Effector memory CD8-positive, alpha-beta T cell (primary cell): ENCODE measurements around the gene PHRF1.

Experiments used
- ATAC-seq: fragments of 150-1000 bp; cut with Tn5 transposase; replicated peaks from 2 replicates; pipeline ENCODE4 v1.10.0; 2021; ENCODE audit warnings: mild to moderate bottlenecking, moderate library complexity
- DNase-seq, 3 experiments: peaks; one replicate each; pipeline ENCODE4 v3.0.0; 2021
- H3K27ac Mint-ChIP-seq, 2 donors: one replicate each; pipeline ENCODE4 v1.8.0; 2022; ENCODE audit warnings: mild to moderate bottlenecking in 2 of 2, mixed read lengths in 2 of 2, moderate library complexity in 2 of 2
- H3K27me3 Mint-ChIP-seq, 2 donors: one replicate each; pipeline ENCODE4 v1.8.0; 2022; ENCODE audit warnings: mixed read lengths in 2 of 2
- H3K36me3 Mint-ChIP-seq: one replicate; pipeline ENCODE4 v1.8.0; 2022; ENCODE audit warnings: mild to moderate bottlenecking, moderate library complexity, mixed read lengths; ENCODE audit not compliant: insufficient read depth
- H3K4me1 Mint-ChIP-seq, 2 donors: one replicate each; pipeline ENCODE4 v1.8.0; 2022; ENCODE audit warnings: low read depth in 2 of 2, mixed read lengths in 2 of 2
- H3K4me3 Mint-ChIP-seq, 2 donors: one replicate each; pipeline ENCODE4 v1.8.0; 2022; ENCODE audit warnings: mild to moderate bottlenecking in 2 of 2, mixed read lengths in 2 of 2, moderate library complexity in 2 of 2
- H3K9me3 Mint-ChIP-seq, 2 donors: one replicate each; pipeline ENCODE4 v1.8.0; 2022; ENCODE audit warnings: mixed read lengths in 2 of 2
- total RNA-seq, 9 experiments: gene quantifications; one replicate each; lab custom pipeline; 2026; lab: John Stamatoyannopoulos, UW

Gene PHRF1, protein sequence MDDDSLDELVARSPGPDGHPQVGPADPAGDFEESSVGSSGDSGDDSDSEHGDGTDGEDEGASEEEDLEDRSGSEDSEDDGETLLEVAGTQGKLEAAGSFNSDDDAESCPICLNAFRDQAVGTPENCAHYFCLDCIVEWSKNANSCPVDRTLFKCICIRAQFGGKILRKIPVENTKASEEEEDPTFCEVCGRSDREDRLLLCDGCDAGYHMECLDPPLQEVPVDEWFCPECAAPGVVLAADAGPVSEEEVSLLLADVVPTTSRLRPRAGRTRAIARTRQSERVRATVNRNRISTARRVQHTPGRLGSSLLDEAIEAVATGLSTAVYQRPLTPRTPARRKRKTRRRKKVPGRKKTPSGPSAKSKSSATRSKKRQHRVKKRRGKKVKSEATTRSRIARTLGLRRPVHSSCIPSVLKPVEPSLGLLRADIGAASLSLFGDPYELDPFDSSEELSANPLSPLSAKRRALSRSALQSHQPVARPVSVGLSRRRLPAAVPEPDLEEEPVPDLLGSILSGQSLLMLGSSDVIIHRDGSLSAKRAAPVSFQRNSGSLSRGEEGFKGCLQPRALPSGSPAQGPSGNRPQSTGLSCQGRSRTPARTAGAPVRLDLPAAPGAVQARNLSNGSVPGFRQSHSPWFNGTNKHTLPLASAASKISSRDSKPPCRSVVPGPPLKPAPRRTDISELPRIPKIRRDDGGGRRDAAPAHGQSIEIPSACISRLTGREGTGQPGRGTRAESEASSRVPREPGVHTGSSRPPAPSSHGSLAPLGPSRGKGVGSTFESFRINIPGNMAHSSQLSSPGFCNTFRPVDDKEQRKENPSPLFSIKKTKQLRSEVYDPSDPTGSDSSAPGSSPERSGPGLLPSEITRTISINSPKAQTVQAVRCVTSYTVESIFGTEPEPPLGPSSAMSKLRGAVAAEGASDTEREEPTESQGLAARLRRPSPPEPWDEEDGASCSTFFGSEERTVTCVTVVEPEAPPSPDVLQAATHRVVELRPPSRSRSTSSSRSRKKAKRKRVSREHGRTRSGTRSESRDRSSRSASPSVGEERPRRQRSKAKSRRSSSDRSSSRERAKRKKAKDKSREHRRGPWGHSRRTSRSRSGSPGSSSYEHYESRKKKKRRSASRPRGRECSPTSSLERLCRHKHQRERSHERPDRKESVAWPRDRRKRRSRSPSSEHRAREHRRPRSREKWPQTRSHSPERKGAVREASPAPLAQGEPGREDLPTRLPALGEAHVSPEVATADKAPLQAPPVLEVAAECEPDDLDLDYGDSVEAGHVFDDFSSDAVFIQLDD (N-terminal part only)
- 116 to 227 (median 170) reads per million in 9 experiments for total RNA-seq

DNA sequence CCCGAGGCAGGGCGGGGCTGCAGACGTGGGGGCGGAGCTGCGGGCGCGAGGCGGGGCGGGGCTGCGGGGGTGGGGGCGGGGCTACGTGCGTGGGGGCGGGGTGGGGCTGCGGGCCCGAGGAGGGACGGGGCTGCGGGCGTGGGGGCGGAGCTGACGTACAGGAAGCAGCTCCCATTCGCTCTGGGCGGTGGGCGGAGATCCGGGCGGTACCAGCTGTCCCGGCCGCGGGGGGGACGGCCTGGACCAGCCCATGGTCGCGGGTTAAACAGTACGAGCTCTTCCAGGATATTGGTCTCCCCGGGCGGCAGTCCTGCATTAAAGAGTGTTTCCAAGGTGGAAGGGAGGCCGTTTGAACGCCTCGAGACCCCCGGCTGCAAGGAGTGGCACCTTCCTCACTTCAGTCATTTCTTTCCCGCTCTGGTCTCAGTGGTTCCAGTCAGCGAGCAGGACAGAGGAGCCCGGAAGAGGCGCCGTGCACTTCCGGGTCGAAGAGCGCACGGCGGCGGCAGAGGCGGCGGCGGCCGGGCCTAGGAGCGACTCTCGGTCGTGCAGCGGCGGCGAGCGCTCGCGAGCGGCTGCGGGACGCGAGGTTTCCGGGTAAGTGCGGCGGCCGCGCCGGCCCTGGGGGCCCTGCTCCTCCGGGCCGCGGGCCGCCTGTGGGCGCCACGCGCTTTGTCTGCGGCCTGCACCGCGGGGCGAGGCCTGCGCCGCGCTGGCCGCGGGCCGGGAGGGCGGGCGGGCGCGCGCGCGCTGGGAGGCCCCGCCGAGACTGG is at the start of gene PHRF1:
TSS of gene PHRF1 (plus strand) at position 475 of the 773 bp plus-strand sequence. CDS start 5,043 bp downstream, outside the sequence.
- peak; percentile 93 to 96 (median 95) for DNase-seq
- Mint-ChIP-seq H3K27ac (peak within 1 kb of the TSS; percentile 90 to 97), H3K4me3 (peak within 1 kb of the TSS; percentile 83 to 88), H3K9me3 (no peaks in the 10 kb centered on the region), H3K4me1 (peaks cover 25 to 43% of the 10 kb centered on the region in 2 donors), H3K27me3 (peaks cover 0 to 16% of the 10 kb centered on the region in 2 donors), H3K36me3 (peaks cover 20% of the 10 kb centered on the region)
- peak; percentile 83 for ATAC-seq

DNA sequence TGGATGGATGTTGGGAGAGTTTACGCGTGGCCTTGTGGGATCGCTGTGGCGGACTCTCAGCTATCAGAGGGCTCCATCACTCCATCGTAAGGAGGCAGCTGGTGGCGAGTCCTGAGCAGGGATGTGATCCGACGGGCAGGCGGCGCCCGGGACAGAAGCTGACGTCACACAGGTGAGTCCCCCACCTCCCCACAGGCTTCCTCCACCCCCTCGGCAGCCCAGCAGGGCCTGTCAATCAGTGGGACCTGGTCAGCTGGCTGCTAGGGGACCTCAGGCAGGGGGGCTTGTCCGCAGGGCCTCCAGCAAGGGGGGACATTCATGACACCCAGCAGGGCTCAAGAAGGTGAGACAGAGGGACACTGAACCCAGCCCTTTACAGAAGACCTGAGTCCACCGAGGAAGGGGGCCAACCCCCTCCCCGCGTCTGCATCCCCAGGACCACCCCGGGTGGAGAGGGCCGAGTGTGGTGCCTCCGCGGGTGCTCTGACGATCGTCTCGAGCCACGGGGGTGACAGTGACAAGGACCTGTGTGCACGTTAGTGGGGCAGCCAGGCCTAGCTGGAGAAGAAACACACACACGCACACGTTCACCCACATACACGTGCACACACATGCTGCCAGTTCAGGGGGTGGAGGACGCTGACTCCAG is 48.0 kb upstream of the PHRF1 start:
- ATAC-seq (no peak), DNase-seq (no peak)
- Mint-ChIP-seq H3K36me3 (peaks cover 11% of the 10 kb centered on the region), H3K4me3 (no peak overlapping the region), H3K27me3 (no peaks in the 10 kb centered on the region), H3K9me3 (no peaks in the 10 kb centered on the region), H3K27ac (no peak overlapping the region), H3K4me1 (peaks cover 0 to 5% of the 10 kb centered on the region in 2 donors)

DNA sequence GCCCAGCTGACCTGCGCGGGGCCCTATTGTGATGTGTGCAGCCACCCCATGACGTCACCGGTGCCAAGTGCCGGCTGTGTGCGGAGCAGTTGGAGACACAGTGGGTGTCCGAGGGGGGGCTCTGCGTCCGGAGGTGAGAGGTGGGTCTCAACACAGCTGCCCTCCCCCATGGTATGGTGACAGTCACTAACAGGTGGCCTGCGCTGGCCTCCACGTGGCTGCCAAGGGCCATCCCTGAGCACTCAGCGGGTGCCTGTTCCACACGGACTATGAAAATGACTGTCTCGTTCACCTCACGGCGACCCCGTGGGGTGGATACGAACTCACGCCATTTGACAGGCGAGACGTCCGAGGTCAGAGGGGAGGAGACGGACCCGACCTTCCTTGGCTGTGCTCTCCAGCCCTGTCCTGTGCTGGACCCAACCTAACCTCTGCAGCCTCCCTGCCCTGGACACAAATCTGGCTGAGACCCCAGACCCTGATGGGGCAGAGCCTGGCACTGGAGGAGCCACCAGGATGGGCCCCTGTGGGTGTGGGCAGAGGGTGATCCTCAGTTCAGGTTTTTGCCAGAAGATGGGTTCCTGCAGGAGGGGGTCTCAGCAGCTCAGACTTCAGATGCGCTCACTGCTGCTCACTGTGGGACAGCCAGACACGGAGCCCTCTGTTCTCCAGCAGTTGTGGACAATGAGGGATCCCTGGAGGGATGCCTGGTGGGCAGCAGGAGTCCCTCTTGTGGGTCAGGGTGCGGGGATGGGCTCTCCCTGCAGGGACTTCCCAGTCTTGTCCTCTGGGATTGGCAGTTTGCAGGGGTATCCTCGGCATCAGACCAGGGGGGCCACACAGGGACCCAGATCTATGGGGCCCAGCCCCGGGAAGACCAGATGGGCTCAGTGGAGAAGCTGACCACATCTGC is 47.2 kb upstream of the PHRF1 start:
- ATAC-seq = no peak

DNA sequence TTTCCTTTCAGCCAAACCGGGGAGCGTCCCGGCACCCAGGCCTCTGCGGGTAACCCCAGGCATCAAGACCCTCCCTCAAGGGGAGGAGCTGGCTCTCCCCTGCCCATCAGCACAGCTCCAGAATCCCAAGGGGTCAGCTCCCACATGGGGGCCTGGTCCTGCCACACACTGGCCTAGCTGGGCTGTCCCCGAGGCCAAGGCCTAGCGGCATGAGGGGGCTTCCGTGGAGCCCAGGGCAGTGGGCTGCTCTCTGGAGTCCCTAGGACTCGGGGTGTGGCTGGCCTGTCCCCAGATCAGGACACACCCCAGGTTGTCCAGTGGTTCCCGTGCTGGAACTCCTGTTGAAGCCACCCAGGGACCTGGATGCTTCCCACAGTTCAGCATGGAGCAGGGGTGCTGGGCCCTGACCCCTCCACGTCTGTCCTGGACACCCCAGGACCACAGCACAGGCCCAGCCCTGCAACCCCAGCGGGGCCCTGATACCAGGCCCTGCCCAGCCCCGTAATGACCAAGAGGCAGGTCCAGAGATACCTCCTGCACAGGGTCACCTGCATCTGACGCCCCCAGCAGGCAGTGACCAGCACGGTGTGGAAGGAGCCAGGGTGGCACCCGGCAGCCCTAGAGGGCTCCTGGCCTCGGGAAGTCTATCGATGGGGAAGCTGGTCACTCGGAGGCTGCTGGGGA is 46.4 kb upstream of the PHRF1 start:
- peaks cover 0 to 5% of the 10 kb centered on the region in 2 donors for H3K4me1 Mint-ChIP-seq
- H3K27ac Mint-ChIP-seq = no peak overlapping the region
- H3K4me3 Mint-ChIP-seq = no peak overlapping the region
- no peak for DNase-seq
- H3K36me3 Mint-ChIP-seq = peaks cover 13% of the 10 kb centered on the region
- no peaks in the 10 kb centered on the region for H3K9me3 Mint-ChIP-seq
- no peak for ATAC-seq
- no peaks in the 10 kb centered on the region for H3K27me3 Mint-ChIP-seq

More for the DNA sequence above, 47.2 kb upstream of the PHRF1 start:
- Mint-ChIP-seq H3K9me3 (no peaks in the 10 kb centered on the region), H3K36me3 (peaks cover 11% of the 10 kb centered on the region), H3K27me3 (no peaks in the 10 kb centered on the region), H3K4me3 (no peak overlapping the region), H3K27ac (no peak overlapping the region), H3K4me1 (peaks cover 0 to 5% of the 10 kb centered on the region in 2 donors)
- no peak for DNase-seq

DNA sequence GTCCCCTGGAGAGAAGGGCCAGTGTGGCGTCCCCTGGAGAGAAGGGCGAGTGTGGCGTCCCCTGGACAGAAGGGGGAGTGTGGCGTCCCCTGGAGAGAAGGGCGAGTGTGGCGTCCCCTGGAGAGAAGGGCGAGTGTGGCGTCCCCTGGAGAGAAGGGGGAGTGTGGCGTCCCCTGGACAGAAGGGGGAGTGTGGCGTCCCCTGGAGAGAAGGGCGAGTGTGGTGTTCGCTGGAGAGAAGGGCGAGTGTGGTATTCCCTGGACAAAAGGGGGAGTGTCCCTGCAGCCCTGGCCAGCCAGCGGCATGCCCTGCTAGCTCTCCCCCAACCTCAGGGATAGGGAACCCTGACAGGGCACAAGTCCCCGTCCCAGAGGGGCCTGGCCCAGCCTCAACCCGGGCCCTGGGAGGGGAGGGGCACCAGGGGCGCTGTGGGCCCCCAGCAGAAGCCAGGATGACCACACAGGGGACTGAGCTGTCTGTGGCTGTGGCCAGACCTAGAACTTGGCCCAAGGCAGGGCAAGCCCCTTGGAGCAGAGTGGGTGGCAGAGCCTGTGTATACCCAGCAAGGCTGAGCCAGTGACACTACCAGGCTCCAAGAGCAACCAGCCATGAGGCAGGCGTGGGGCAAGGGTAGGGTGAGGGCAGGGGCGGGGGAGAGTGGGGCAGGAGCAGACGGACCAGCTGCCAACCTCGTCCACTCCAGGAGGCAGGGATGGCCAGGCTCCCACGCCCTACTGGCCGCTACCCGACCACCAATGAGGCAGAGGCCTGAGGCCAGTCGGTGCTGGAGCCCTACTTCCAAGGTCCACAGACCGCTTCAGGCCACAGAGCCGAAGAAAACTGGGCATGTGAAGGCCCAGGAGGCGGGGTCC is 45.1 kb upstream of the PHRF1 start:
- peaks cover 19% of the 10 kb centered on the region for H3K36me3 Mint-ChIP-seq
- H3K27ac Mint-ChIP-seq = no peak overlapping the region
- no peak overlapping the region for H3K4me3 Mint-ChIP-seq
- no peaks in the 10 kb centered on the region for H3K27me3 Mint-ChIP-seq
- ATAC-seq = no peak
- DNase-seq = no peak
- no peaks in the 10 kb centered on the region for H3K9me3 Mint-ChIP-seq
- H3K4me1 Mint-ChIP-seq = peaks cover 2 to 6% of the 10 kb centered on the region in 2 donors

DNA sequence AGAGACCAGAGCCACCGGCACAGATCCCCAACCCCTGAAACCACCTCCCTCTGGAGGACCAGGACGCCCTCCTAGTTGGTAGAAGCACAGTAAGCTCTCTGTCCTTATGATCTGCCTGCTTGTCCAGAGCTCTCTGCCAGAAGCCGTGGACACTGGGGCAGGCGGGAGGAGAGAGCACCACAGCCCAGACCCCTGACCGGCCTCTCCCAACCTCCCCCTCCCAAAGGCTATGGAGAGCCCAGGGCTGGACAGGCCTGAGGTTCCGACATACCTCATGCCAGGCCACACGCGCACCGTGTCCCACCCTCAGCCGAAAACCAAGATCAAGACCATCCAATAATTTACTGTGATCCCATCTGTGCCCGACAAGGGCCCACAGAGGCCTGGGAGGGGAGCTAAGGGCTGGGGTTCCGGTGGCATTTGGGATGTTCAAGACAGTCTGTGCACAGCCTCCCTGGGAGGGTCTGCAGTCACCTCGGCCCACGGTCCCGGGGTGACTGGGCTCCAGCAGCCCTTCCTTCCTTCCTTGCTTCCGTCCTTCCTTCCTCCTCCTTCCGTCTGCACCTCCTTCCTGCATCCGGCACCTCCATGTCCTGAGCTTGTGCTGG is 44.2 kb upstream of the PHRF1 start:
- DNase-seq = no peak
- no peak overlapping the region for H3K27ac Mint-ChIP-seq
- H3K9me3 Mint-ChIP-seq = no peaks in the 10 kb centered on the region
- H3K4me3 Mint-ChIP-seq = peak overlapping the region in 1 of 2 donors; percentile 21
- peaks cover 28% of the 10 kb centered on the region for H3K36me3 Mint-ChIP-seq
- H3K4me1 Mint-ChIP-seq = peaks cover 6 to 10% of the 10 kb centered on the region in 2 donors
- H3K27me3 Mint-ChIP-seq = no peaks in the 10 kb centered on the region
- ATAC-seq = no peak

DNA sequence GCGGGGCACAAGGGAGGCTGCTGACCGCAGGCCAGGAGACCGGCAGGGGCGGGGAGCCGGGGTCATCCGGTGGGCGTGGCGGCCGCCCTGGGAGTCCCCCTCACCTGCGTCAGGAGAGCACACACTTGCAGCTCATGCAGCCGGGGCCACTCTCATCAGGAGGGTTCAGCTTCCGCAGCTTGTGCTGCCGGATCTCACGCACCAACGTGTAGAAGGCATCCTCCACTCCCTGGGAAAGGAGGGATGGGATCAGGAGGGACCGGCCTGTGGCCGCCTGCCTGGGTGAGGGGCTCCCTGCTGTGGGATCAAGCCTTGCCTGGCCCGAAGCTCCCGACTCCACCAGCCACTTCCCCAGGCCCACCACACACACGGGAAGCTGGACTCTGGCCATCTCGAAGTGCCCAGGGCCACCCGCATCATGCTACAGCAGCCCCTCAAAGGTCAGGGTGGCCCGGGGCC is 43.7 kb upstream of the PHRF1 start:
- ATAC-seq (no peak), DNase-seq (no peak)
- Mint-ChIP-seq H3K36me3 (peaks cover 33% of the 10 kb centered on the region), H3K9me3 (no peaks in the 10 kb centered on the region), H3K27ac (no peak overlapping the region), H3K27me3 (no peaks in the 10 kb centered on the region), H3K4me3 (no peak overlapping the region), H3K4me1 (peaks cover 10 to 14% of the 10 kb centered on the region in 2 donors)

DNA sequence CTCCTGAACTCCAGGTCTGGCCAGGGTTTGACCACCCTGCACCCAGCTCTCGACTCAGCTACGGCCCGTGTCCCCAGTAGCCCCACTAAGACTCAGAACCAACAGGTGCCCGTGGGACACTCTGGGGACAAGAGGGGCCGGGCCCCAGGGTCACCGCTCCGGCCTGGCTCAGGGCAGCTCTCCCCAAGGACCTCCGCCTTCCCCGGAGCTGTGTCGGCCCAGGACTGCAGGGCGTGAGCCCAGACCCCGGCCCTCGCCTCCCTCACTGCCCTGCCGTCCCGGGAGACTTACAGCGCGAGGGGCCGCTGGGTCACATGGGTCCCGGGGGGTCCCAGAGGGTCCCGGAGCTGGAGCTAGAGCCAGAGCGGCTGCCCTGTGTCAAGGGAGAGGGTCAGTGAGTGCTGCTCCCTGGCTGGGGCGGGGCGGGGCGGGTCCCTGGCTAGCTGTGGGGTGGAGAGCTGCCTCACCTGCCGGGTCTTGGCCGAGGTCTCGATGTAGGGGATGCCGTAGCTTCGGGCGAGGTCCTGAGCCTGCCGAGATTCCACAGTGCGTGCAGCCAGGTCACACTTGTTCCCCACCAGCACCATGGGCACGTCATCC is 43.2 kb upstream of the PHRF1 start:
- ATAC-seq = no peak
- no peak overlapping the region for H3K27ac Mint-ChIP-seq

DNA sequence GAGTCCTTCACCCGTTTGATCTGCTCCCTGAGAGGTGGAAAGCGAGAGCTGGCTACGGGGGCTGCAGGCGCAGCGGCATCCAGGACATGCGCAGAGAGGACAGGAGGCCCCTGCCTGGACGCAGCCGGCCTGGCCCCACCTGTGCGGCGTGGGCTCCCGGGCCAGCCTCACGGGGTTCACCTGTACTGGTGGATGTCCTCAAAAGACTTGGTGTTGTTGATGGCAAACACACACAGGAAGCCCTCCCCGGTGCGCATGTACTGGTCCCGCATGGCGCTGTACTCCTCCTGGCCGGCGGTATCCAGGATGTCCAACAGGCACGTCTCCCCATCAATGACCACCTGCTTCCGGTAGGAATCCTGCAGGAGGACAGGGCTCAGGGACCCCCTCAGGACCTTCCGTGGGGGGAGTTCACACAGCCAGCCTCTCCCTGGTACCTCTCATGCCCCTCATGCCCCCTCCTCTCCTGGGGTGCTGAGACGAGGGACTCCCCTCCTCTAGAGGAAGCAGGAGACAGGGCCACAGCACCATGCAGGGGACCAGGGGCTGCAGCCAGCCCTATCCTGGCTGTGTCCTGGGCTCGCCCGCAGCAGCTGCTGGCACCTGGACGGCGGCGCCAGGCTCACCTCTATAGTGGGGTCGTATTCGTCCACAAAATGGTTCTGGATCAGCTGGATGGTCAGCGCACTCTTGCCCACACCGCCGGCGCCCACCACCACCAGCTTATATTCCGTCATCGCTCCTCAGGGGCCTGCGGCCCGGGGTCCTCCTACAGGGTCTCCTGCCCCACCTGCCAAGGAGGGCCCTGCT is 42.5 kb upstream of the PHRF1 start:
- Mint-ChIP-seq H3K27ac (no peak overlapping the region), H3K4me1 (peaks cover 14 to 18% of the 10 kb centered on the region in 2 donors), H3K9me3 (no peaks in the 10 kb centered on the region), H3K27me3 (no peaks in the 10 kb centered on the region), H3K4me3 (peak overlapping the region in 1 of 2 donors; percentile 71), H3K36me3 (peaks cover 40% of the 10 kb centered on the region)
- DNase-seq = no peak
- no peak for ATAC-seq

More for the DNA sequence above, 43.2 kb upstream of the PHRF1 start:
- no peaks in the 10 kb centered on the region for H3K27me3 Mint-ChIP-seq
- peaks cover 38% of the 10 kb centered on the region for H3K36me3 Mint-ChIP-seq
- H3K9me3 Mint-ChIP-seq = no peaks in the 10 kb centered on the region
- no peak overlapping the region for H3K4me3 Mint-ChIP-seq
- DNase-seq = no peak
- peaks cover 14 to 18% of the 10 kb centered on the region in 2 donors for H3K4me1 Mint-ChIP-seq
